Right cardiac atrium (tissue), 5 donors: ENCODE results near the gene GALNT15. TPM values are rescaled to one million over a fixed set of nuclear protein-coding genes. Genes with fewer than 3 reads are reported as not detected.

Experiments used
- ATAC-seq, 2 donors: fragments of 200-7000 bp; cut with Tn5 transposase; one replicate each; pipeline versions ENCODE4 v1.8.0 to v1.9.1; 2020; ENCODE audit warnings: moderate library complexity in 2 of 2, mild to moderate bottlenecking in 1 of 2
- DNase-seq, 3 donors: peaks; one replicate each; pipeline ENCODE4 v3.0.0-alpha.2; 2020
- H3K27ac ChIP-seq: one replicate; pipeline ENCODE4 v1.5.1; 2013; ENCODE audit warnings: mild to moderate bottlenecking, low read length, control low read depth, moderate library complexity
- H3K27me3 ChIP-seq: one replicate; pipeline ENCODE4 v1.6.1; 2013; ENCODE audit not compliant: control insufficient read depth, insufficient read depth
- H3K4me1 ChIP-seq: one replicate; pipeline ENCODE4 v1.6.1; 2013; ENCODE audit warnings: low read length; ENCODE audit not compliant: control insufficient read depth, insufficient read depth
- H3K4me3 ChIP-seq: one replicate; pipeline ENCODE4 v1.5.1; 2013; ENCODE audit warnings: low read length, control low read depth
- H3K9me3 ChIP-seq: one replicate; pipeline ENCODE4 v1.6.1; 2013; ENCODE audit warnings: low read length; ENCODE audit not compliant: control insufficient read depth
- WGBS: extraction: QIAGEN DNeasy Blood & Tissue Kit; methylation state at CpG from one replicate; pipeline ENCODE4 v1.1.7; 2013; 5-methylcytosine and 5-hydroxymethylcytosine counted together
- intact Hi-C, 4 donors: fragments of 100-400 bp; cut with DNase I; formaldehyde crosslinking; loops; one replicate each; pipeline versions ENCODE4 v1.11.0 to v1.14.0; 2022 to 2023
- long read RNA-seq, 4 donors: library from polyadenylated mRNA; unstranded; transcript quantifications; one replicate each; pipeline ENCODE4 v2.0.0, GENCODE V29; 2020 to 2021
- polyA plus RNA-seq: library from polyadenylated mRNA; stranded (reverse); fragments of 200-250 nt; gene quantifications from one replicate; pipeline ENCODE4 v1.2.3, GENCODE V29; 2013
- total RNA-seq, 4 donors: library from RNA; stranded (reverse); fragmentation: NEBNext Ultra II Directional; extraction: Animal tissue kit (Norgen Biotek cat#: 25700); gene quantifications; one replicate each; pipeline ENCODE4 v1.2.1, GENCODE V29; 2021
- donor health status: healthy with polysubstance abuse.
- donor health status: DM: no; HTN: yes; CAD: no.
- donor health status: DM: no; HTN: no; CAD: no.
- donor health status: DM: no; HTN: yes; CAD: no; lungs with severe emphysema.
- donor health status: DM: yes; HTN: yes; CAD: no.

GALNT15 gene, protein sequence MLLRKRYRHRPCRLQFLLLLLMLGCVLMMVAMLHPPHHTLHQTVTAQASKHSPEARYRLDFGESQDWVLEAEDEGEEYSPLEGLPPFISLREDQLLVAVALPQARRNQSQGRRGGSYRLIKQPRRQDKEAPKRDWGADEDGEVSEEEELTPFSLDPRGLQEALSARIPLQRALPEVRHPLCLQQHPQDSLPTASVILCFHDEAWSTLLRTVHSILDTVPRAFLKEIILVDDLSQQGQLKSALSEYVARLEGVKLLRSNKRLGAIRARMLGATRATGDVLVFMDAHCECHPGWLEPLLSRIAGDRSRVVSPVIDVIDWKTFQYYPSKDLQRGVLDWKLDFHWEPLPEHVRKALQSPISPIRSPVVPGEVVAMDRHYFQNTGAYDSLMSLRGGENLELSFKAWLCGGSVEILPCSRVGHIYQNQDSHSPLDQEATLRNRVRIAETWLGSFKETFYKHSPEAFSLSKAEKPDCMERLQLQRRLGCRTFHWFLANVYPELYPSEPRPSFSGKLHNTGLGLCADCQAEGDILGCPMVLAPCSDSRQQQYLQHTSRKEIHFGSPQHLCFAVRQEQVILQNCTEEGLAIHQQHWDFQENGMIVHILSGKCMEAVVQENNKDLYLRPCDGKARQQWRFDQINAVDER
- total RNA-seq (10 to 100 TPM in 2 of 4 donors, 1 to 10 TPM in 2; 6.2 to 19.3 (median 12.3) TPM), polyA plus RNA-seq (10.1 TPM)
- long read RNA-seq, donor 1, full-length matches to known transcripts, result 43 of 58 reads
- long read RNA-seq, donor 1, partial matches to known transcripts, result 9 of 58 reads
- long read RNA-seq, donor 1, other reads (novel, unspliced or antisense), result 6 of 58 reads
- long read RNA-seq, donor 2, full-length matches to known transcripts, result 2 of 3 reads
- long read RNA-seq, donor 2, partial matches to known transcripts, result 0 of 3 reads
- long read RNA-seq, donor 2, other reads (novel, unspliced or antisense), result 1 of 3 reads
- long read RNA-seq, donor 3, full-length matches to known transcripts, result 153 of 170 reads
- long read RNA-seq, donor 3, partial matches to known transcripts, result 8 of 170 reads
- long read RNA-seq, donor 3, other reads (novel, unspliced or antisense), result 9 of 170 reads
- long read RNA-seq, donor 4, full-length matches to known transcripts, result 4 of 6 reads
- long read RNA-seq, donor 4, partial matches to known transcripts, result 0 of 6 reads
- long read RNA-seq, donor 4, other reads (novel, unspliced or antisense), result 2 of 6 reads

DNA sequence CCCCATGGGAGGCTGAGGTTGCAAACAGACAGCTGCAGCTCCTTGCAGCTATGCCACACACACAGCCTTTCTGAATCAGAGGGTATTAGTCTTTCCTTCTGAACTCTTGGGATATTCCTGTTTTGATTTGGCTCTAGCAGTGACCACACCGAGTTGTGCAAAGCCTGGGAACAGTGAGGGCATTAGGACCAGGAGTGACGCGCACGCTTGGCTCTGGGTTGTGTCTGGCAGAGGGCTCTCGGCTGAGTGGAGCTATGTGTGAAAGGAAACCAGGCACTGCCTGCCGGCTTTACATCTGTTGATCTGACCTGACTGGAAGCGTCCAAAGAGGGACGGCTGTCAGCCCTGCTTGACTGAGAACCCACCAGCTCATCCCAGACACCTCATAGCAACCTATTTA, at the start of gene GALNT15:
GALNT15 (plus strand) TSS at position 292 of the 400 bp plus-strand sequence. CDS start 472 bp downstream, outside the sequence.
- ATAC-seq (peak; percentile 93), DNase-seq (peak; percentile 88 to 95 (median 93))
- Histone ChIP-seq H3K4me3 (peak within 1 kb of the TSS; percentile 34), H3K27me3 (no peaks in the 10 kb centered on the region), H3K27ac (peak within 1 kb of the TSS; percentile 50), H3K9me3 (no peaks in the 10 kb centered on the region), H3K4me1 (peaks cover 8% of the 10 kb centered on the region)
- intact Hi-C loops, result loop anchor here in 1 of 4 donors (5.0 kb wide), 1 partner anchor 73 kb away; no protein-coding TSS in a partner anchor
- WGBS, result 10% methylated on average over 8 of the region's 8 CpGs

DNA sequence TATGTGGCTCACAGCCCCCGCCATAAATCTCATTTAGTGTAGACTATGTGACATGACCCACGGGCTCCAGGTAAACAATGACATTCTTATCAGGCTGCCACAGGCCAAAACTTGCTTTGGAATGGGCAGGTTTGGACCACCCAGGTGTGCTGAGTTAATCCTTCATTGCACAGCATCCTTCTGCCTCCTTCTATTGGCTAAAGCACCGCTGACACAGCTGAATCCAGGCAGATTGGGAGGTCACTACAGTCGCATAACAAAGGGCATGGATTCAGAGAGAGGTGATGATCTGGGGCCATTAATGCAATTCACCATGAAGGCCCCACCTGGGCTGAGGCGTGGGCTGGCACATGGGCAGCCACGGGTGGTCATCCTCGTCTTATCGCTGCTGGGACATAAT, 47.8 kb upstream of the GALNT15 start:
- peaks cover 6% of the 10 kb centered on the region for H3K4me1 ChIP-seq
- no peaks in the 10 kb centered on the region for H3K9me3 ChIP-seq
- no peak for DNase-seq
- no peak overlapping the region for H3K4me3 ChIP-seq
- ATAC-seq, result no peak
- H3K27ac ChIP-seq, result no peak overlapping the region
- intact Hi-C loops, result no loop called here
- H3K27me3 ChIP-seq, result no peaks in the 10 kb centered on the region
- WGBS, result 95% methylated on average over 8 of the region's 8 CpGs

DNA sequence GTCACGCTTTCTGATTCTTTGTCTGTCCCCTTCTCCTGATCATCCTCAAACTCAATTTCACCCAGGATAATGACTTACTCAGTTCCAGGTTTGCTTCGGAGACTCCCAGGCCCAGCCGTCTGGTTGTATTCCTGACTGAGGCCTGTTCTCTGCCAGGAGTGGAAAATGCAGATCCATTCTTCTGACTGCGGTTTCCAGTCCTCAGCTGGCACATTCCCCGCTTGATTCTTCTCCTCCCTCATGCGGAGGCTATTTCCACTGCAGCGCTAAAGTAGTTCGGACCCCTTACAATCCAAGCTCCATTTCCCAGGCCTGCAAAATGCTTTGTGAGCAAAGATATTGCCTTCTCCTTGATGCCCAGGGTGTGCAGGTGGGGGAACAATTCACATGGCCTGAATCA, 47.2 kb upstream of the GALNT15 start:
- H3K27ac ChIP-seq, result no peak overlapping the region
- no peak overlapping the region for H3K4me3 ChIP-seq
- intact Hi-C loops, result no loop called here
- DNase-seq, result no peak
- H3K9me3 ChIP-seq, result no peaks in the 10 kb centered on the region
- ATAC-seq, result no peak
- peaks cover 9% of the 10 kb centered on the region for H3K4me1 ChIP-seq
- WGBS, result 97% methylated on average over 8 of the region's 8 CpGs
- H3K27me3 ChIP-seq, result no peaks in the 10 kb centered on the region

DNA sequence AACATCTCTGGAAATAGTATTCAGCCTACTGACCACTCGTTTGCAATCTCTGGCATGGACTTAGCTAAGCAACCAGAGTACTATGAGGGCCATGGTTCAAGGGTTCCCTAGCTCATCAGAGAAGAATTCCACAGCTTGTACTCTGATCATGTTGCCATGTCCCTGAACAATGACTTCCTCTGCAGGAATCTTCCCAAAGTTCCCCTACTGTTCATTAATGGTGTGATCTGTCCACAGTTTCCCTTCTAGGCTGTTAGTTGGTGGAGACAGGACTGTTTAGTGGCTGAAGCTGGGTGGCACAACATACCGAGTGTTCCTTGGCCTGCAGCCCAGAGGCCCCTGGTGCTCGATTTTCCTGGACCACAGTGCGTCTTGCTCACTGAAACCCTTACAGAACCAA, 44.4 kb upstream of the GALNT15 start:
- Histone ChIP-seq H3K4me3 (no peak overlapping the region), H3K4me1 (peaks cover 12% of the 10 kb centered on the region), H3K27ac (peak overlapping the region; percentile 26), H3K27me3 (no peaks in the 10 kb centered on the region), H3K9me3 (no peaks in the 10 kb centered on the region)
- ATAC-seq, result peak; percentile 53 to 58
- intact Hi-C loops, result loop anchor here in 1 of 4 donors (10.0 kb wide), 1 partner anchor 75 kb away; no protein-coding TSS in a partner anchor
- peak in 2 of 3 donors; percentile 59 to 73 for DNase-seq
- WGBS, result 34% methylated on average over 4 of the region's 4 CpGs

DNA sequence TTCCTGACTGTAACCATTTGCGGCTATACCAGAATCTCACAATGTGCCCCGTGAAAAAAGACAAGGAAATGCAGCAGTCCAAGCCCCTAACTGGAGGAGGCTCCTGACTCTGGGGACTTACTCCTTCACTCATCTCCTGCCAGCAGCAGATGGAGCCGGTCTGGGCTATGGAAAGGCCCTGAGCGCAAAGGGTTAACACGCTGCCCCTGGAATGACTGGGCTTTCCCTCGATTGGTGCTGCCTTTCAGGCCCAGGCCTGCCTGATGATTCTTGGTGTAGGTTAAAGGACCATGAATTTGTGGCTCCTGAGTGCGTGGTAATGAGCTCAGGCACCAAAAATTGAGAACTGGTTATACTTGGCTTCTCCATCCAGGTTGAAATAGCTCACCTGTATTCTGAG, 42.3 kb upstream of the GALNT15 start:
- Histone ChIP-seq H3K27me3 (no peaks in the 10 kb centered on the region), H3K4me1 (peaks cover 12% of the 10 kb centered on the region), H3K27ac (no peak overlapping the region), H3K9me3 (no peaks in the 10 kb centered on the region), H3K4me3 (no peak overlapping the region)
- DNase-seq (no peak), ATAC-seq (no peak)
- WGBS, result 65% methylated on average over 7 of the region's 7 CpGs
- intact Hi-C loops, result loop anchor here in 1 of 4 donors (10.0 kb wide), 1 partner anchor 77 kb away; no protein-coding TSS in a partner anchor

DNA sequence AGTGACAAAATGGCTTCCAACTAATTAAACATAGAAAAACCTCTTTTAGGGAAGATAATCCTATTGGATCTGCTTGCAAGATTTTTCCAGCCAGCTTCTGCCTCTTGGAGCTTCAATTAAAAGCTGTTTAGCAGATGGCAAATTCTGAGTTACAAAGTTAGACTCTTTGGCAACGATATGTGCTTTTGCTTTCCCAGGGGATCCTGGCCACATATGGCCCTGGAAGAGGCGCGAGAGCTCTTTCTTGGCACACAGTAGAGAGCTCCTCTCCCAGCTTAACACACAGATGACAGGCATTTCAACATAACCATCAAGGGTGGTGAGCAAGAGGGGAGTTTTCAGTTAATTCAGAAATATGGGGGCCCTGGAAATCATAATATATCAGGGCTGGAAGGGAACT, 41.6 kb upstream of the GALNT15 start:
- 28% methylated on average over 3 of the region's 3 CpGs for WGBS
- DNase-seq (peak in 1 of 3 donors; percentile 68), ATAC-seq (peak; percentile 64 to 71)
- no peak overlapping the region for H3K4me3 ChIP-seq
- intact Hi-C loops, result loop anchor here in 1 of 4 donors (10.0 kb wide), 1 partner anchor 78 kb away; no protein-coding TSS in a partner anchor
- no peaks in the 10 kb centered on the region for H3K27me3 ChIP-seq
- H3K27ac ChIP-seq, result no peak overlapping the region
- no peaks in the 10 kb centered on the region for H3K9me3 ChIP-seq
- H3K4me1 ChIP-seq, result peaks cover 12% of the 10 kb centered on the region

DNA sequence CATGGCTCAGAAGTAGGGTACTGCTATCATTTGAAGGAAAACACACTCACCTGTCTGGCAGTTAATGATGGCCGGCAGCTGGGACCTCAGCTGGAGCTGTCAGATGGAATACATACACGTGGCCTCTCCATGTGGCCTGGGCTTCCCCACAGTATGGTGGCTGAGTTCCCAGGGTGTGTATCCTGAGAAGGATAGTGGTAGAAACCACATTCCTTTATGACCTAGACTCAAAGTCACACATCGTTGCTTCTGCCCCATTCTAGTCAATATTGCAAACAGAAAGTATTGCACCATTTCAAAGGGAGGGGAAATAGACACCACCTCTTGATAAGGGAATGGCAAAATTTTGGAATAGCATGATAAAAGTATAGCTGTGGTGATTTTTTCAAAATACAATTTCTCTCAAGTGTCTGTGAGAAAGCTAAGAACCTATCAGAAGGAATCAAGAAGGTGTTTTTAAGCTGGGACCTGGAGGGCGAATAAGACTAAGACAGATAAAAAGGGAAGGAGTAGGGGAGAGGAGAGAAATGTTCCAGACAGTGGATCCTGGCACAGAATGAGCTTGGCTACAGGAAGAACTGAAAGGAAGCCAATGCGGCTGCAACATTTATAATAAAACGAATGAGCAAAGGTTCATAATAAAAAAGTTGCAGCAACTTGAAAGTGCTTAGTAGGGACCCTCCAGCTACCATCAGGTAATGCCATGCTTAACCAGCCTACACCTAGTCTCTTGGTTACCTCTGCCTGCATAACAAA, 40.1 kb upstream of the GALNT15 start:
- H3K9me3 ChIP-seq, result no peaks in the 10 kb centered on the region
- H3K27ac ChIP-seq, result no peak overlapping the region
- H3K4me1 ChIP-seq, result peaks cover 12% of the 10 kb centered on the region
- WGBS, result 71% methylated on average over 6 of the region's 6 CpGs
- H3K27me3 ChIP-seq, result no peaks in the 10 kb centered on the region
- DNase-seq (no peak), ATAC-seq (no peak)
- intact Hi-C loops, result loop anchor here in 1 of 4 donors (10.0 kb wide), 1 partner anchor 80 kb away; no protein-coding TSS in a partner anchor
- no peak overlapping the region for H3K4me3 ChIP-seq

DNA sequence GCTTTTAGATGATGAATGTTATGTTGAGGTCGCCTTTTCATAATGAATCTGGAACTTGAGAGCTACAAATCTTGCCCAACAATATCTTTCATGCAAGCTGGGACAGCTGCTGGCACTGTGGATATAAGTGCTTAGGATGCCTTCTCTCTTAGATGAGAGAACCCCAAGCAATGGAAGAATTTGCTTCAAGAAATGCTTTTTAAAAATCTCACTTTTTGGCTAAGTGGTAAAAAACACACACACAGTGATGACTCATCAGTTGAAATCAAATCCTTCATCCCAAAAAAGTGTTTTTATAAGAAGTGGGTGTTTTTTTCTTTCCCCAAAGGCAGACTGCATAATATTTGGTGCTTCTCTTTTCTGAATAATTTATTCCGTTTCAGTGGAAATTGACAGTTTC, 38.4 kb upstream of the GALNT15 start:
- Histone ChIP-seq H3K27ac (peak overlapping the region; percentile 65), H3K4me3 (no peak overlapping the region), H3K27me3 (no peaks in the 10 kb centered on the region), H3K9me3 (no peaks in the 10 kb centered on the region), H3K4me1 (peaks cover 10% of the 10 kb centered on the region)
- DNase-seq, result no peak
- WGBS, result 61% methylated on average over 2 of the region's 2 CpGs
- ATAC-seq, result no peak
- intact Hi-C loops, result loop anchor here in 1 of 4 donors (10.0 kb wide), 1 partner anchor 81 kb away; no protein-coding TSS in a partner anchor

DNA sequence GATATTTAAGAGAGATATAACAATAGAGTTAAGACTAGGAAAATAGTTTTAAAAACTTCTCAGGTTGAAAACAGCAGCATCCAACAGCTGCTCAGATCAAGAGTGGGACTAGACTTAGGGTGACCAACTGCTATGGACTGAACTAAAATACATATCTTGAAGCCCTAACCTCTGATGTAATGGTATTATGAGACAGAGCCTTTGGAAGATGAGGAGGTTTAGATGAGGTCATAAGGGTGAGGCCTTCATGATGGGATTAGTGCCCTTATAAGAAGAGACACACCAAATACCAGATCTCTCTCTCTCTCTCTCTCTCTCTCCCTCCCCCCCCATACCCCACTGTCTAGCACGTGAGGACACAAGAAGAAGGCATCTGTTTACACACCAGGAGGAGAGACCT, 37.4 kb upstream of the GALNT15 start:
- Histone ChIP-seq H3K4me1 (peaks cover 10% of the 10 kb centered on the region), H3K27ac (no peak overlapping the region), H3K4me3 (no peak overlapping the region), H3K27me3 (no peaks in the 10 kb centered on the region), H3K9me3 (no peaks in the 10 kb centered on the region)
- WGBS, result 87% methylated on average over 1 of the region's 1 CpG
- ATAC-seq (no peak), DNase-seq (no peak)
- intact Hi-C loops, result loop anchor here in 1 of 4 donors (10.0 kb wide), 1 partner anchor 82 kb away; no protein-coding TSS in a partner anchor

DNA sequence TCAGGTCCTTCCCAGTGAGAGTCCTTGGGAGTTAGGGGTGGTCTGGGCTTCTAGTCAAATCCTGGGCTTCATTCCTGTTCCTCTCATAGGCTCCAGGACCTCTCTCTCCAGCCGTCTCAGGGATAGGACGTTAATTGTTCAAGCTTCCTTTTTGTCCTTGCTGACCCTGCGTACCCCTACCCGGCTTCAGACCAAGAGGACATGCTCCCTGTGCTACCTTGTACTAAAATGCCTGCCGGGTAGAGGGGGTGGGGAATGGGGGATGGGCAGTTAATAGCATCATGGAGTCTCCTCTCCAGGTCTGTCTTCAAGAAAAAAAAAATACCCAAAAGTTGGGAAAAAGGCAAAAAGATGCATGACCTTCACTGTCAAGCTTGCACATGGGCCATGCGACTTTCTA, 36.5 kb upstream of the GALNT15 start:
- DNase-seq, result no peak
- Histone ChIP-seq H3K27ac (no peak overlapping the region), H3K4me3 (no peak overlapping the region), H3K27me3 (no peaks in the 10 kb centered on the region), H3K9me3 (no peaks in the 10 kb centered on the region), H3K4me1 (peaks cover 5% of the 10 kb centered on the region)
- ATAC-seq, result no peak
- intact Hi-C loops, result loop anchor here in 1 of 4 donors (10.0 kb wide), 1 partner anchor 83 kb away; no protein-coding TSS in a partner anchor
- 95% methylated on average over 6 of the region's 6 CpGs for WGBS
